GM12865 (cell line): ENCODE measurements around the gene ODAD3.
"Not testable (repeated sequence)": the region's sequence is repeated elsewhere in the genome, so short reads cannot be mapped to it uniquely, and the experiment has no call there.

Experiments used
- DNase-seq: peaks from one replicate; pipeline ENCODE4 v3.0.0; 2010; ENCODE audit warnings: low read depth
- H3K4me3 ChIP-seq: 2 replicates; pipeline ENCODE4 v1.5.1; 2011; ENCODE audit warnings: mild to moderate bottlenecking, low read depth, low read length, control low read depth
- CTCF ChIP-seq: IDR thresholded peaks from 2 replicates; pipeline ENCODE4 v1.5.1; 2011; ENCODE audit warnings: low read length, control low read depth, low read depth, inconsistent platforms; ENCODE audit not compliant: insufficient read depth; ENCODE audit errors: missing control alignments

ODAD3 gene

GRCh38 chr19:11408591-11408990, 26.3 kb downstream of the ODAD3 start:
- TF ChIP-seq CTCF = no peak
- DNase-seq = no peak
- H3K4me3 ChIP-seq = no peak overlapping the region

GRCh38 chr19:11406703-11407236, 28.2 kb downstream of the ODAD3 start:
- not testable (repeated sequence) for DNase-seq

GRCh38 chr19:11405846-11406643, 28.9 kb downstream of the ODAD3 start:
- DNase-seq = peak; percentile 18
- peak; percentile 28 for TF ChIP-seq CTCF
- H3K4me3 ChIP-seq = no peak overlapping the region

More at GRCh38 chr19:11406703-11407236, 28.2 kb downstream of the ODAD3 start:
- not testable (repeated sequence) for H3K4me3 ChIP-seq

DNA sequence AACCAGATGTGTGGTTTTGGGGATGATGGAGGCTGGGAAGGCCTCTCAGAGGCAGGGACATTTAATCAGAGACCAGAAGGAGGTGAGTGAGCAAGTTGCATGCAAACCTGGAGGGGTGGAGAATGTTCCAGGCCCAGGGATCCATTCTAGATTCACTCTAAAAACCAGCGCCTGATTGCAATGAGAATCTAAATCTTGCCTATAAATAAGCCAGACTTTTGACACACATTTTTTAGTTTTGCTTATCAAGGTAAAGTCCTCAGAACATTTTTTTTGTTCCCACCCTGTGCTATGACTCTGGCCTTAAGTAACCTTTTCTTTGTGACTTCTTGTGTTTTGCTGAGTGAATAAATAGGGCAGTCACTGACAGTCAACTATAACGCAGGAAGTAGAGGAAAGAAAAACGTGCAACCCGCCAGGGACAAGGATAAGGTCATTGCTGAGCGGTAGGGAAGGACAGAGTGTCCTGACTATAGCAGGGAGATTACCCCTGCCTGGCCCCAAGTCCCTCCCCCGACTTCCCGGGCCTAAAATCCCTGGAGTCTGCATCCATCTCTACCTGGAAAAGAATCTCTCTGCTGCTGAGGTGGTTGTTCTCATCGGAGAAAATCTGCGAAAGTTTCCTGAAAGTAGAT, 30.2 kb downstream of the ODAD3 start:
- no peak for DNase-seq
- no peak for TF ChIP-seq CTCF
- H3K4me3 ChIP-seq = no peak overlapping the region

GRCh38 chr19:11401808-11402543, 32.9 kb downstream of the ODAD3 start:
- no peak for TF ChIP-seq CTCF
- DNase-seq = no peak
- no peak overlapping the region for H3K4me3 ChIP-seq

GRCh38 chr19:11400798-11401197, 34.1 kb downstream of the ODAD3 start:
- no peak overlapping the region for H3K4me3 ChIP-seq
- TF ChIP-seq CTCF = no peak
- no peak for DNase-seq

GRCh38 chr19:11399667-11400066, 35.3 kb downstream of the ODAD3 start:
- no peak for DNase-seq
- no peak for TF ChIP-seq CTCF
- no peak overlapping the region for H3K4me3 ChIP-seq
